Osteoblast (primary cell): Measurements from ENCODE around the gene ZNF574. TPM values are rescaled to one million over a fixed set of nuclear protein-coding genes. Genes with fewer than 3 reads are reported as not detected.
"Not testable (repeated sequence)": the region's sequence is repeated elsewhere in the genome, so short reads cannot be mapped to it uniquely, and the experiment has no call there.

ENCODE experiments used
- DNase-seq: peaks from one replicate; pipeline ENCODE4 v3.0.0; 2011; ENCODE audit warnings: low spot score, mixed read lengths; ENCODE audit not compliant: insufficient read length; ENCODE audit errors: missing footprints
- H2AFZ ChIP-seq: 2 replicates; pipeline ENCODE4 v1.6.0; 2011; ENCODE audit warnings: mild to moderate bottlenecking, low read length
- H3K27ac ChIP-seq: 2 replicates; pipeline ENCODE4 v1.5.1; 2011; ENCODE audit warnings: mild to moderate bottlenecking, low read depth, low read length, moderate library complexity
- H3K27me3 ChIP-seq: 2 replicates; pipeline ENCODE4 v1.6.0; 2012; ENCODE audit warnings: mild to moderate bottlenecking, control low read depth, inconsistent platforms, low read length, moderate library complexity; ENCODE audit not compliant: insufficient read depth
- H3K36me3 ChIP-seq: 2 replicates; pipeline ENCODE4 v1.5.1; 2011; ENCODE audit warnings: mild to moderate bottlenecking, low read length, control low read depth, moderate library complexity; ENCODE audit not compliant: insufficient read depth
- H3K4me1 ChIP-seq: 2 replicates; pipeline ENCODE4 v1.5.1; 2011; ENCODE audit warnings: mild to moderate bottlenecking, low read length, control low read depth, moderate library complexity; ENCODE audit not compliant: insufficient read depth
- H3K4me2 ChIP-seq: 2 replicates; pipeline ENCODE4 v1.6.0; 2011; ENCODE audit warnings: mild to moderate bottlenecking, low read length; ENCODE audit not compliant: insufficient read depth
- H3K4me3 ChIP-seq: fragments of 200-600 bp; sonication (generic); 3 replicates; pipeline ENCODE4 v1.5.1; 2012; ENCODE audit warnings: mild to moderate bottlenecking, low read length, inconsistent platforms; ENCODE audit not compliant: insufficient read depth
- H3K79me2 ChIP-seq: 2 replicates; pipeline ENCODE4 v1.6.0; 2012; ENCODE audit warnings: mild to moderate bottlenecking, low read length, control low read depth, inconsistent platforms; ENCODE audit not compliant: insufficient read depth
- H3K9me3 ChIP-seq: 2 replicates; pipeline ENCODE4 v1.5.1; 2011; ENCODE audit warnings: low read depth, low read length, control low read depth
- H4K20me1 ChIP-seq: 2 replicates; pipeline ENCODE4 v1.6.0; 2012; ENCODE audit warnings: mild to moderate bottlenecking, low read length, control low read depth; ENCODE audit not compliant: insufficient read depth
- CTCF ChIP-seq: IDR thresholded peaks from 2 replicates; pipeline ENCODE4 v1.5.1; 2011; ENCODE audit warnings: mild to moderate bottlenecking, low read depth, low read length, moderate library complexity; ENCODE audit errors: extremely low read depth
- total RNA-seq: library from RNA; depleted of rRNA; stranded (reverse); fragments of >200 nt; gene quantifications from 2 replicates; pipeline ENCODE4 v1.2.3, GENCODE V29; 2012

The ZNF574 gene
- total RNA-seq, 1 donor, result 13.8 TPM

- Histone ChIP-seq H3K4me1 (no peaks in the 10 kb centered on the region), H3K27me3 (no peaks in the 10 kb centered on the region), H3K36me3 (no peaks in the 10 kb centered on the region), H3K4me3 (no peak overlapping the region), H3K9me3 (no peaks in the 10 kb centered on the region), H3K79me2 (no peaks in the 10 kb centered on the region), H3K4me2 (no peak overlapping the region), H2AFZ (no peak overlapping the region), H4K20me1 (no peaks in the 10 kb centered on the region), H3K27ac (no peak overlapping the region)
- TF ChIP-seq CTCF, result no peak
- DNase-seq, result no peak
These were observed 37.3 kb upstream of the ZNF574 start for GRCh38 chr19:42038666-42039065.

GRCh38 chr19:42040031-42040430 lies 35.9 kb upstream of the ZNF574 start:
- Histone ChIP-seq H3K4me2 (no peak overlapping the region), H2AFZ (no peak overlapping the region), H3K36me3 (no peaks in the 10 kb centered on the region), H3K9me3 (no peaks in the 10 kb centered on the region), H3K27me3 (no peaks in the 10 kb centered on the region), H3K79me2 (no peaks in the 10 kb centered on the region), H3K4me3 (no peak overlapping the region), H4K20me1 (no peaks in the 10 kb centered on the region), H3K27ac (no peak overlapping the region), H3K4me1 (no peaks in the 10 kb centered on the region)
- no peak for DNase-seq
- no peak for TF ChIP-seq CTCF

GRCh38 chr19:42040491-42040890 lies 35.5 kb upstream of the ZNF574 start:
- not testable (repeated sequence) for H3K9me3 ChIP-seq, DNase-seq, H4K20me1 ChIP-seq, H3K27me3 ChIP-seq, H3K4me2 ChIP-seq, H2AFZ ChIP-seq, H3K4me3 ChIP-seq, H3K36me3 ChIP-seq, H3K27ac ChIP-seq, H3K4me1 ChIP-seq, H3K79me2 ChIP-seq

- no peak for DNase-seq
- H3K4me2 ChIP-seq, result no peak overlapping the region
- no peak overlapping the region for H2AFZ ChIP-seq
- TF ChIP-seq CTCF, result no peak
- H3K79me2 ChIP-seq, result no peaks in the 10 kb centered on the region
- H4K20me1 ChIP-seq, result no peaks in the 10 kb centered on the region
- no peak overlapping the region for H3K27ac ChIP-seq
- H3K9me3 ChIP-seq, result no peaks in the 10 kb centered on the region
- H3K4me1 ChIP-seq, result no peaks in the 10 kb centered on the region
- H3K27me3 ChIP-seq, result no peaks in the 10 kb centered on the region
- no peak overlapping the region for H3K4me3 ChIP-seq
- no peaks in the 10 kb centered on the region for H3K36me3 ChIP-seq
These were observed 33.4 kb upstream of the ZNF574 start for GRCh38 chr19:42042455-42043170.
